DMS153 treated with DMSO at 0.1 percent for 48 hours (cell line): Measurements from ENCODE around the gene FASTK.

Experiments used
- DNase-seq: peaks from one replicate; lab custom pipeline; 2025; ENCODE audit not compliant: unreplicated experiment; lab: John Stamatoyannopoulos, UW

The FASTK gene

GRCh38 chr7:151118108-151119054 is 37.8 kb upstream of the FASTK start:
- no peak for DNase-seq

- DNase-seq, result no peak
Observed at GRCh38 chr7:151117565-151117964, 37.0 kb upstream of the FASTK start.

- no peak for DNase-seq
Observed at GRCh38 chr7:151116603-151117440, 36.2 kb upstream of the FASTK start.

- DNase-seq, result no peak
Observed at GRCh38 chr7:151115836-151116418, 35.3 kb upstream of the FASTK start.

GRCh38 chr7:151115121-151115835 is 34.7 kb upstream of the FASTK start:
- DNase-seq, result no peak

GRCh38 chr7:151114151-151115090 is 33.8 kb upstream of the FASTK start:
- no peak for DNase-seq

GRCh38 chr7:151113344-151114150 is 32.9 kb upstream of the FASTK start:
- no peak for DNase-seq

- DNase-seq, result peak; percentile 46
Observed at GRCh38 chr7:151110941-151111645, 30.5 kb upstream of the FASTK start.

GRCh38 chr7:151110236-151110940 is 29.8 kb upstream of the FASTK start:
- DNase-seq, result no peak

- no peak for DNase-seq
Observed at GRCh38 chr7:151109094-151110048, 28.8 kb upstream of the FASTK start.

GRCh38 chr7:151107882-151108281 is 27.3 kb upstream of the FASTK start:
- no peak for DNase-seq

GRCh38 chr7:151104411-151105235 is 24.0 kb upstream of the FASTK start:
- DNase-seq, result no peak

- no peak for DNase-seq
Observed at GRCh38 chr7:151103973-151104372, 23.4 kb upstream of the FASTK start.

- DNase-seq, result no peak
Observed at GRCh38 chr7:151102991-151103390, 22.4 kb upstream of the FASTK start.

GRCh38 chr7:151101621-151102396 is 21.2 kb upstream of the FASTK start:
- DNase-seq, result no peak
